Stomach (tissue), 4 donors: Measurements from ENCODE around the gene MOB3B.

Experiments
- EP300 ChIP-seq: sonication (generic); formaldehyde crosslinking; IDR thresholded peaks from one replicate; pipeline ENCODE4 v1.6.1; 2017; ENCODE audit warnings: antibody characterized with exemption
- POLR2A ChIP-seq, 4 donors: fragments of 450-650 bp; IDR thresholded peaks; one replicate each; pipeline ENCODE4 v1.6.1; 2016; ENCODE audit warnings: antibody characterized with exemption in 4 of 4, control low read depth in 2 of 4, mild to moderate bottlenecking in 1 of 4, moderate library complexity in 1 of 4
- TF ChIP-seq, protein P1 (sequence below), 7 experiments: fragments of 450-650 bp in 4 of 7; fragments of 200-600 bp in 3 of 7; sonication (generic) in 3 of 7; IDR thresholded peaks; one replicate each; pipeline ENCODE4 v1.5.1; 2016 to 2019; ENCODE audit warnings: antibody characterized with exemption in 7 of 7, control low read depth in 2 of 7, mild to moderate bottlenecking in 1 of 7

DNA sequence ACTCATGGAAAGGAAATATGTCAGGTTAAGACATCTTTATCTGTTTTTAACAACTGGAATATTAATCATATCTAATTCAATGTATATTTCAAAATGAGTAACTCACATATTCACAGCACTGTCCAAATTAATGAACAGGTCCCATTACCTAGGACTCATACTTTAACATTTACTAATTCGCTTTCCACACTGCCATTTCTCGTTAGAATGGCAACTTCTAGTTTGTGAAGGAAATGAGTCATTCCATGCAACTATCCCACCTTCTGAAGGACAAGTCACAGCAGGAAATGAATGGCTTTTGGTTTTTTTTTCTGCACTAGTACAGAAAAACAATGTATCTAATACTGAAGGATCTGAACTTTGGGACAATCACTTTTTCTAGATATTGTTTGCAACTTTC lies 30.2 kb downstream of the MOB3B start:
- TF ChIP-seq, protein P1, sequence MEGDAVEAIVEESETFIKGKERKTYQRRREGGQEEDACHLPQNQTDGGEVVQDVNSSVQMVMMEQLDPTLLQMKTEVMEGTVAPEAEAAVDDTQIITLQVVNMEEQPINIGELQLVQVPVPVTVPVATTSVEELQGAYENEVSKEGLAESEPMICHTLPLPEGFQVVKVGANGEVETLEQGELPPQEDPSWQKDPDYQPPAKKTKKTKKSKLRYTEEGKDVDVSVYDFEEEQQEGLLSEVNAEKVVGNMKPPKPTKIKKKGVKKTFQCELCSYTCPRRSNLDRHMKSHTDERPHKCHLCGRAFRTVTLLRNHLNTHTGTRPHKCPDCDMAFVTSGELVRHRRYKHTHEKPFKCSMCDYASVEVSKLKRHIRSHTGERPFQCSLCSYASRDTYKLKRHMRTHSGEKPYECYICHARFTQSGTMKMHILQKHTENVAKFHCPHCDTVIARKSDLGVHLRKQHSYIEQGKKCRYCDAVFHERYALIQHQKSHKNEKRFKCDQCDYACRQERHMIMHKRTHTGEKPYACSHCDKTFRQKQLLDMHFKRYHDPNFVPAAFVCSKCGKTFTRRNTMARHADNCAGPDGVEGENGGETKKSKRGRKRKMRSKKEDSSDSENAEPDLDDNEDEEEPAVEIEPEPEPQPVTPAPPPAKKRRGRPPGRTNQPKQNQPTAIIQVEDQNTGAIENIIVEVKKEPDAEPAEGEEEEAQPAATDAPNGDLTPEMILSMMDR (IDR thresholded peaks at IDR 0.05) = no peak
- no peak for TF ChIP-seq EP300
- TF ChIP-seq POLR2A (IDR thresholded peaks at IDR 0.05) = no peak
